Naive thymus-derived CD4-positive, alpha-beta T cell (primary cell): ENCODE results near the gene EXOC8. TPM values are rescaled to one million over a fixed set of nuclear protein-coding genes. Genes with fewer than 3 reads are reported as not detected.
A peak's percentile ranks its signal among the peaks of the same experiment; 100 is the strongest.

Source experiments
- ATAC-seq: fragments of 150-1000 bp; cut with Tn5 transposase; 2 replicates; pipeline ENCODE4 v1.10.0; 2021; ENCODE audit warnings: mild to moderate bottlenecking, moderate library complexity
- CTCF ChIA-PET: fragments of 350-600 bp; sonication (Branson Sonifier 250); formaldehyde crosslinking; loops from one replicate; lab custom pipeline; 2021; ENCODE audit warnings: antibody characterized with exemption; lab: Charles Lee
- POLR2A ChIA-PET: fragments of 350-600 bp; sonication (Branson Sonifier 250); formaldehyde crosslinking; loops from one replicate; lab custom pipeline; 2021; ENCODE audit warnings: antibody characterized with exemption, inconsistent platforms; lab: Charles Lee
- DNase-seq, 9 donors: peaks; one replicate each; pipeline versions ENCODE4 v3.0.0 to v3.0.0-alpha.2; 2020 to 2022; ENCODE audit warnings: mixed read lengths in 1 of 9
- H3K27ac ChIP-seq: one replicate; pipeline ENCODE4 v1.7.0; 2013; ENCODE audit warnings: mild to moderate bottlenecking, low read depth, low read length, moderate library complexity
- H3K27me3 ChIP-seq, 2 donors: one replicate each; pipeline ENCODE4 v1.7.0; 2013; ENCODE audit warnings: low read length in 2 of 2, mild to moderate bottlenecking in 2 of 2, moderate library complexity in 2 of 2; ENCODE audit not compliant: control insufficient read depth in 2 of 2, insufficient read depth in 2 of 2
- H3K36me3 ChIP-seq, 3 experiments: 1 replicate in 2 of 3; 2 replicates in 1 of 3; pipeline ENCODE4 v1.7.0; 2013; ENCODE audit warnings: low read length in 3 of 3, mild to moderate bottlenecking in 3 of 3, moderate library complexity in 1 of 3; ENCODE audit not compliant: insufficient read depth in 3 of 3, control insufficient read depth in 2 of 3
- H3K4me1 ChIP-seq, 2 donors: one replicate each; pipeline ENCODE4 v1.7.0; 2013; ENCODE audit warnings: low read length in 2 of 2, mild to moderate bottlenecking in 2 of 2, moderate library complexity in 1 of 2; ENCODE audit not compliant: control insufficient read depth in 2 of 2, insufficient read depth in 2 of 2
- H3K4me3 ChIP-seq: 2 replicates; pipeline ENCODE4 v1.7.0; 2013; ENCODE audit warnings: mild to moderate bottlenecking, low read length
- H3K9me3 ChIP-seq, 3 experiments: 1 replicate in 2 of 3; 2 replicates in 1 of 3; pipeline ENCODE4 v1.7.0; 2013; ENCODE audit warnings: low read length in 3 of 3; ENCODE audit not compliant: control insufficient read depth in 2 of 3
- H3K27ac Mint-ChIP-seq, 9 donors: one replicate each; pipeline ENCODE4 v1.8.0; 2020 to 2022; ENCODE audit warnings: mixed read lengths in 9 of 9, mild to moderate bottlenecking in 8 of 9, moderate library complexity in 5 of 9, inconsistent platforms in 2 of 9
- H3K27me3 Mint-ChIP-seq, 5 donors: one replicate each; pipeline ENCODE4 v1.8.0; 2021 to 2022; ENCODE audit warnings: mixed read lengths in 5 of 5, mild to moderate bottlenecking in 1 of 5
- H3K36me3 Mint-ChIP-seq, 5 donors: one replicate each; pipeline ENCODE4 v1.8.0; 2020 to 2022; ENCODE audit warnings: mixed read lengths in 5 of 5, mild to moderate bottlenecking in 3 of 5, inconsistent platforms in 1 of 5
- H3K4me1 Mint-ChIP-seq, 7 donors: one replicate each; pipeline ENCODE4 v1.8.0; 2020 to 2022; ENCODE audit warnings: mixed read lengths in 7 of 7, mild to moderate bottlenecking in 3 of 7, inconsistent platforms in 1 of 7
- H3K4me3 Mint-ChIP-seq, 10 donors: one replicate each; pipeline ENCODE4 v1.8.0; 2020 to 2022; ENCODE audit warnings: mild to moderate bottlenecking in 10 of 10, mixed read lengths in 10 of 10, moderate library complexity in 6 of 10, inconsistent platforms in 2 of 10
- H3K9me3 Mint-ChIP-seq, 11 donors: one replicate each; pipeline ENCODE4 v1.8.0; 2020 to 2022; ENCODE audit warnings: mixed read lengths in 11 of 11, mild to moderate bottlenecking in 4 of 11, inconsistent platforms in 1 of 11, moderate library complexity in 1 of 11
- intact Hi-C, 2 donors: fragments of 100-400 bp; cut with micrococcal nuclease; formaldehyde crosslinking; loops; one replicate each; pipeline ENCODE4 v1.15.1; 2023
- polyA plus RNA-seq, 2 donors: library from polyadenylated mRNA; unstranded; fragments of 300-500 nt; fragmentation: Illumina TruSeq; gene quantifications; one replicate each; pipeline ENCODE4 v1.2.3, GENCODE V29; 2021
- total RNA-seq, 6 experiments: library from RNA in 5 of 6; stranded (reverse) in 5 of 6; gene quantifications; 1 replicate in 5 of 6; 2 replicates in 1 of 6; pipeline ENCODE4 v1.2.3 and lab custom pipeline; 2021 to 2026

EXOC8 gene
- total and polyA plus RNA-seq, 7 experiments from 2014 or later = 2.7 to 33.8 (median 23.5) TPM

DNA sequence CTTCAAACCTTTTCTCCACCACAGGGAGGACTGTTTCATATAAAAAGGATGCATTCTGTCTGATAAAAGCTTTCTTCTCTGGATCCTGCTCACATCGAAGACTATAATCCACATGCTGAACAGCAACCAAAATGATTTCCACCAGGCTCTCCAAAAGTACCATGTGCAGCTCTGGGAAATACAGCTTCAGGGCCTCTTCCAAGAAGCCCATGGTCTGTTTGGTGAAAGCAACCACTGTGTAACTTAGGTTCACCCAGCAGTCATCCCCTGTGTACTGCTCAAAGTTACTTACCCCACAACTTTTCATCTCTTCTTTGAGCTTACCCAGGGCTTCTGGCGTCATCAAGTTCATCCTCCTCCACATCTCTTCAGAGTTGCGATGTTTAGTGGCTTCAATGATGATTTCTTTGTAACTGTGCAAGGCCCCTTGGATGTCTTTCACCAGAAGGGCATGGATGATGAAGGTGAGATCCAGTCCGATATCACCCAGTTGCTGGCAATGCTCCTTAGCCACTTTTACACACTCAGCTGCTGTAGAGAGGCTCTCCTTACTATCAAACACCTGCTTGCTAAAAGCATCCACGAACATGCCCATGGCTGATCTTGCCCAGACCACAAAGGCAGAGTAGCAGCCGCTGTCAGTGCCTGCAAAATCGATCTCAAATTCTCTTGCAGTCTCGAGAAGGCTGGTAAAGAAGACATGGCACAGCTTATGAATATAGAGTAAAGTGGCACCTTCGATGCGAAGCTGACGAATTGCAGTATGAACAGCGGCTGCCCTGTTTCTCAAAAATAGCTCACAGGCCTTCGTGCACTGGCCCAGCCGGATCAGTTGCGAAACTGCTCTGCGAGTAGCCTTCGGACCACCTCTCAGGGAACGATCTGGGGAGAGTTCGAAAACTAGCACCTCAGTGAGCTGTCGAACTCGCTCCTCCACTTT lies 1.7 kb downstream of the EXOC8 start:
- H3K9me3 ChIP-seq = no peaks in the 10 kb centered on the region
- peaks cover 0 to 6% (median 0%) of the 10 kb centered on the region in 5 donors for H3K27me3 Mint-ChIP-seq
- H3K36me3 Mint-ChIP-seq = peaks cover 4 to 53% (median 38%) of the 10 kb centered on the region in 5 donors
- ChIA-PET CTCF (interaction anchor here (0.7 kb wide), 1 partner anchor 64 kb away, joined by 3 read pairs; no protein-coding TSS in a partner anchor), POLR2A (interaction anchor here (0.6 to 1.5 kb wide), 4 partner anchors 95 to 465 kb away, joined by 3 to 6 read pairs (median 4); partner anchors contain the start of genes FAM89A and GNPAT)
- H3K36me3 ChIP-seq = peaks cover 0 to 6% (median 0%) of the 10 kb centered on the region in 3 experiments
- H3K4me1 Mint-ChIP-seq = peaks cover 39 to 86% (median 70%) of the 10 kb centered on the region in 7 donors
- H3K27ac ChIP-seq = no peak overlapping the region
- intact Hi-C loops = loop anchor here (5.0 to 10.0 kb wide), 5 partner anchors 291 to 1616 kb away; partner anchors contain the start of genes C1orf198 (in 2 of the 2), FAM89A (in 2 of the 2) and NTPCR (in 1 of the 2)
- peak overlapping the region in 8 of 9 donors; percentile 38 to 100 (median 82) for H3K27ac Mint-ChIP-seq
- no peak for DNase-seq
- H3K4me3 ChIP-seq = peak overlapping the region; percentile 99
- no peak for ATAC-seq
- H3K9me3 Mint-ChIP-seq = peaks cover 0 to 61% (median 11%) of the 10 kb centered on the region in 11 donors
- H3K4me3 Mint-ChIP-seq = peak overlapping the region; percentile 88 to 100 (median 99)
- H3K27me3 ChIP-seq = no peaks in the 10 kb centered on the region
- peaks cover 41 to 51% of the 10 kb centered on the region in 2 donors for H3K4me1 ChIP-seq

- Histone ChIP-seq H3K9me3 (no peaks in the 10 kb centered on the region), H3K27ac (no peak overlapping the region), H3K4me3 (peak overlapping the region; percentile 0), H3K36me3 (peaks cover 0 to 6% (median 0%) of the 10 kb centered on the region in 3 experiments), H3K27me3 (no peaks in the 10 kb centered on the region), H3K4me1 (peaks cover 41 to 51% of the 10 kb centered on the region in 2 donors)
- H3K9me3 Mint-ChIP-seq = peaks cover 0 to 63% (median 11%) of the 10 kb centered on the region in 11 donors
- CTCF ChIA-PET = no interaction called here
- intact Hi-C loops = loop anchor here (5.0 to 10.0 kb wide), 5 partner anchors 290 to 1617 kb away; partner anchors contain the start of genes C1orf198 (in 2 of the 2), FAM89A (in 2 of the 2) and NTPCR (in 1 of the 2)
- H3K36me3 Mint-ChIP-seq = peaks cover 4 to 52% (median 34%) of the 10 kb centered on the region in 5 donors
- DNase-seq (no peak), ATAC-seq (no peak)
- peak overlapping the region in 1 of 9 donors; percentile 19 for H3K27ac Mint-ChIP-seq
- peak overlapping the region; percentile 51 to 100 (median 70) for H3K4me3 Mint-ChIP-seq
- POLR2A ChIA-PET = interaction anchor here (0.7 to 1.5 kb wide), 2 partner anchors 94 to 464 kb away, joined by 5 to 6 read pairs; partner anchors contain the start of gene GNPAT
- peaks cover 31 to 81% (median 63%) of the 10 kb centered on the region in 7 donors for H3K4me1 Mint-ChIP-seq
- peaks cover 0 to 6% (median 0%) of the 10 kb centered on the region in 5 donors for H3K27me3 Mint-ChIP-seq
These were observed 2.7 kb downstream of the EXOC8 start for GRCh38 chr1:231334952-231335351.

GRCh38 chr1:231334079-231334666 lies 3.5 kb downstream of the EXOC8 start:
- intact Hi-C loops = loop anchor here (10.0 kb wide), 2 partner anchors 289 to 469 kb away; partner anchors contain the start of genes C1orf198 (in 1 of the 2) and FAM89A (in 1 of the 2)
- Histone ChIP-seq H3K36me3 (peaks cover 0 to 6% (median 0%) of the 10 kb centered on the region in 3 experiments), H3K4me3 (peak overlapping the region; percentile 0), H3K27ac (no peak overlapping the region), H3K4me1 (peaks cover 36 to 45% of the 10 kb centered on the region in 2 donors), H3K9me3 (no peaks in the 10 kb centered on the region), H3K27me3 (no peaks in the 10 kb centered on the region)
- DNase-seq (no peak), ATAC-seq (no peak)
- CTCF ChIA-PET = no interaction called here
- peaks cover 4 to 51% (median 34%) of the 10 kb centered on the region in 5 donors for H3K36me3 Mint-ChIP-seq
- H3K27ac Mint-ChIP-seq = no peak overlapping the region
- peaks cover 23 to 79% (median 57%) of the 10 kb centered on the region in 7 donors for H3K4me1 Mint-ChIP-seq
- POLR2A ChIA-PET = no interaction called here
- peak overlapping the region in 9 of 10 donors; percentile 51 to 100 (median 71) for H3K4me3 Mint-ChIP-seq
- peaks cover 0 to 6% (median 0%) of the 10 kb centered on the region in 5 donors for H3K27me3 Mint-ChIP-seq
- peaks cover 0 to 67% (median 11%) of the 10 kb centered on the region in 11 donors for H3K9me3 Mint-ChIP-seq

DNA sequence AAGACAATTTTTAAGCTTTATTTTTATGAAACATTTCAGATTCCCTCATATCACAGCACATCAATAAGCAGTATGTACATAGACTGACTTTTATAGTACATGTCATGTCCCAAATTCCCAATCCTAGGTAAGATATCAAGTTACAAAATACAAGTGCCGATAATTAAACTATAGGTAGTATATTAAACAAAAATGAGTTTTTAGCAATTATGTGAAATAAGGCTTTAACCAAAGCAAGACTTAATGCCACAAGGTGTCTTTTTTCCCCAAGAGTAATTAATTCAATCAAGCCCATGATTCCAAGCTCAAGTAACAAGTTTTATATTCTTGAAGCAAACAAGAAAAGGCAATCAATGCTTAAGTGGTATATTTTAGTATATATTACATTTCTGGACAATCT lies 4.9 kb downstream of the EXOC8 start:
- peaks cover 0 to 64% (median 12%) of the 10 kb centered on the region in 11 donors for H3K9me3 Mint-ChIP-seq
- Histone ChIP-seq H3K4me1 (peaks cover 29 to 38% of the 10 kb centered on the region in 2 donors), H3K27ac (no peak overlapping the region), H3K36me3 (peaks cover 0 to 6% (median 0%) of the 10 kb centered on the region in 3 experiments), H3K9me3 (no peaks in the 10 kb centered on the region), H3K27me3 (no peaks in the 10 kb centered on the region), H3K4me3 (no peak overlapping the region)
- CTCF ChIA-PET = interaction anchor here (0.8 kb wide), 1 partner anchor 258 kb away, joined by 3 read pairs; no protein-coding TSS in a partner anchor
- no peak for ATAC-seq
- H3K4me1 Mint-ChIP-seq = peaks cover 18 to 72% (median 49%) of the 10 kb centered on the region in 7 donors
- intact Hi-C loops = loop anchor here (10.0 kb wide), 2 partner anchors 288 to 468 kb away; partner anchors contain the start of genes C1orf198 (in 1 of the 2) and FAM89A (in 1 of the 2)
- H3K4me3 Mint-ChIP-seq = peak overlapping the region in 5 of 10 donors; percentile 26 to 100 (median 33)
- DNase-seq = no peak
- POLR2A ChIA-PET = no interaction called here
- peaks cover 0 to 3% (median 0%) of the 10 kb centered on the region in 5 donors for H3K27me3 Mint-ChIP-seq
- peak overlapping the region in 1 of 9 donors; percentile 48 for H3K27ac Mint-ChIP-seq
- peaks cover 4 to 46% (median 34%) of the 10 kb centered on the region in 5 donors for H3K36me3 Mint-ChIP-seq

DNA sequence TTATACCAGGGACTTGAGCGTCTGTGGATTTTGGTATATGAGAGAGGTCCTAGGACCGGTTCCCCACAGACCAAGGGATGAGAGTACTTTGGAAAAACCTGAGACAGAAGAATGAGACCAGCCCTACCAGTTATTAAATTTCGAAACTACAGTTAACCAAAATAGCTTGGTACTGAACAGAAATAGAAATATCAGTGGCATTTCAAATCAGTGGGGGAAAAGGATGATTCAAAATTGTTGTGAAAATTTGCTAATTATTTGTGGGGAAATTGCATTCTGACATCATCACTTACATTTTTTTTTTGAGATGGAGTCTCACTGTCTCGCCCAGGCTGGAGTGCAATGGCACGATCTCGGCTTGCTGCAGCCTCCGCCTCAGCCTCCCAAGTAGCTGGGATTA lies 8.2 kb downstream of the EXOC8 start:
- H3K36me3 ChIP-seq = no peaks in the 10 kb centered on the region
- no peak overlapping the region for H3K4me3 ChIP-seq
- H3K27ac ChIP-seq = no peak overlapping the region
- ChIA-PET CTCF (no interaction called here), POLR2A (interaction anchor here (0.7 kb wide), 2 partner anchors 25 to 207 kb away, joined by 4 to 5 read pairs; no protein-coding TSS in a partner anchor)
- Mint-ChIP-seq H3K27me3 (peaks cover 0 to 4% (median 0%) of the 10 kb centered on the region in 5 donors), H3K4me1 (peaks cover 5 to 43% (median 23%) of the 10 kb centered on the region in 7 donors), H3K4me3 (no peak overlapping the region), H3K36me3 (peaks cover 0 to 32% (median 22%) of the 10 kb centered on the region in 5 donors), H3K27ac (no peak overlapping the region), H3K9me3 (peaks cover 0 to 36% (median 4%) of the 10 kb centered on the region in 11 donors)
- ATAC-seq (no peak), DNase-seq (no peak)
- H3K9me3 ChIP-seq = no peaks in the 10 kb centered on the region
- H3K4me1 ChIP-seq = peaks cover 4 to 14% of the 10 kb centered on the region in 2 donors
- H3K27me3 ChIP-seq = no peaks in the 10 kb centered on the region
- intact Hi-C loops = no loop called here
